GM18502 (cell line): ENCODE results near the gene CD164.
"Not testable (repeated sequence)": the region's sequence is repeated elsewhere in the genome, so short reads cannot be mapped to it uniquely, and the experiment has no call there.

Experiments used
- ATAC-seq: cut with Tn5 transposase; IDR thresholded peaks from one replicate; pipeline ENCODE4 v1.9.1; 2021; ENCODE audit warnings: mild to moderate bottlenecking; ENCODE audit not compliant: unreplicated experiment, poor library complexity

Gene CD164

GRCh38 chr6:109377717-109378116 is 4.5 kb downstream of the CD164 start:
- no peak for ATAC-seq

GRCh38 chr6:109374326-109374892 is 7.9 kb downstream of the CD164 start:
- ATAC-seq, result no peak

GRCh38 chr6:109373762-109374161 is 8.5 kb downstream of the CD164 start:
- ATAC-seq, result peak; percentile 95

- ATAC-seq, result no peak
Measured at GRCh38 chr6:109373331-109373730, 8.9 kb downstream of the CD164 start.

DNA sequence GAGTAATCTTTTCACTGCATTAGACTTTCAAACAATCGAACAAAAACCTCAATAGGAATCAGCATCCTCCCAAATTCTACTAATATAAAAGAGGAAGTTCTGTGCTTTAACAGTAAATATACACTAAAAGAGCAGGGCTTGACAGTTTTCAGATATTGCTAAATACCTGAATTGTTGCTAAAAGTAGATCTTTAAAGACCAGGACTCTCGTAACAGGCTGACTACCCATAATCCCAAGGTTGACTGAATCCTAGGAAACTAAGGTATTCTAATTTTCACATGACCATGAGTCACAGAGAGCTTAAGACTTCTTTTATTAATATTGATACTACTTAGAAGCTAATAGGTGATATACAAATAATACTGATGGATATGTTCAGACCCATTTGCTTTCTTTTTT is 10.1 kb downstream of the CD164 start:
- no peak for ATAC-seq

- no peak for ATAC-seq
Measured at GRCh38 chr6:109370792-109371191, 11.5 kb downstream of the CD164 start.

DNA sequence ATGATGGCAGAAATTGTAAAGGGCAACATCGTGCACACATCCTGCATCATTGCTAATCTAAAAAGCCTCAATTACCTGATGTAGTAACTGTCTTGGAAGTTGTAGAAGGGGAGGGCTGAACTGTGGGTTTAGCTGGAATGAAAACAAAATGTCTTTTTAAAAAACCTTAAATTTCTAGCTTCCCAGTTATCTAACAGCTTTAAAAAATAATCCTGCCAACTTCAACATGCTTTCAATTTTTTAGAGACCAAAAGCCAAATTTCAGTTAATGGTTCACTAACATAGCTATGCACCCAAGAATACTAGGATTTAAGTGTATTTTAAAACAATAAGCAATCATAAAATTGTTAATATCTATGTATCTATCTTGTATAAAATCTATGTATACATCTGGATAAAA is 11.9 kb downstream of the CD164 start:
- ATAC-seq, result no peak

GRCh38 chr6:109369728-109370127 is 12.5 kb downstream of the CD164 start:
- no peak for ATAC-seq

DNA sequence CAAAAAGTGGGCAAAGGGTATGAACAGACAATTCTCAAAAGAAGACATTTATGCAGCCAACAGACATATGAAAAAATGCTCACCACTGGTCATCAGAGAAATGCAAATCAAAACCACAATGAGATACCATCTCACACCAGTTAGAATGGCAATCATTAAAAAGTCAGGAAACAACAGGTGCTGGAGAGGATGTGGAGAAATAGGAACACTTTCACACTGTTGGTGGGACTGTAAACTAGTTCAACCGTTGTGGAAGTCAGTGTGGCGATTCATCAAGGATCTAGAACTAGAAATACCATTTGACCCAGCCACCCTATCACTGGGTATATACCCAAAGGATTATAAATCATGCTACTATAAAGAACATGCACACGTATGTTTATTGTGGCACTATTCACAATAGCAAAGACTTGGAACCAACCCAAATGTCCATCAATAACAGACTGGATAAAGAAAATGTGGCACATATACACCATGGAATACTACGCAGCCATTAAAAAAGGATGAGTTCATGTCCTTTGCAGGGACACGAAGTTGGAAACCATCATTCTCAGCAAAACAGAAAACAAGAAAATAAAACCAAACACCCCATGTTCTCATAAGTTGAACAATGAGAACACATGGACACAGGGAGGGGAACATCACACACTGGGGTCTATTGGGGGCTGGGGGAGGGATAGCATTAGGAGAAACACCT is 17.7 kb downstream of the CD164 start:
- not testable (repeated sequence) for ATAC-seq

- no peak for ATAC-seq
Measured at GRCh38 chr6:109363753-109364152, 18.5 kb downstream of the CD164 start.

- ATAC-seq, result no peak
Measured at GRCh38 chr6:109362102-109362884, 20.0 kb downstream of the CD164 start.

- ATAC-seq, result no peak
Measured at GRCh38 chr6:109360791-109361190, 21.5 kb downstream of the CD164 start.

- no peak for ATAC-seq
Measured at GRCh38 chr6:109360281-109360680, 22.0 kb downstream of the CD164 start.

GRCh38 chr6:109359248-109359647 is 23.0 kb downstream of the CD164 start:
- no peak for ATAC-seq

DNA sequence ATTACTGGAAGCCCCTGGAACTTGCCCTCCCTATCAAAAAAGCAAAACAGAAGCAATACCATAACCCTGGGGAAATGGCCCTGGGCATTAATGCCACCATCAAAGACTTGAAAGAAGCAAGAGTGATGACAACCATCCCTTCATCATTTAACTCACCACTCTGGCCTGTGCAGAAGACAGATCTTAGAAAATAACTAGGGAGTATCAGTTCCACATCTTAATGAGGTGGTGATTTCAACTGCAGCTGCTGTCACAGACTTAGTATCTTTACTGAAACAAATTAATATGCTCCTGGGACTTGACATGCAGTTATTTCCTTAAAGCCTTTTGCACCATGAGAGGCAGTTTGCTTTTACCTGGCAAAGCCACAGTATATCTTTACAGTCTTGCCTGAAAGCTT is 24.1 kb downstream of the CD164 start:
- ATAC-seq, result no peak

DNA sequence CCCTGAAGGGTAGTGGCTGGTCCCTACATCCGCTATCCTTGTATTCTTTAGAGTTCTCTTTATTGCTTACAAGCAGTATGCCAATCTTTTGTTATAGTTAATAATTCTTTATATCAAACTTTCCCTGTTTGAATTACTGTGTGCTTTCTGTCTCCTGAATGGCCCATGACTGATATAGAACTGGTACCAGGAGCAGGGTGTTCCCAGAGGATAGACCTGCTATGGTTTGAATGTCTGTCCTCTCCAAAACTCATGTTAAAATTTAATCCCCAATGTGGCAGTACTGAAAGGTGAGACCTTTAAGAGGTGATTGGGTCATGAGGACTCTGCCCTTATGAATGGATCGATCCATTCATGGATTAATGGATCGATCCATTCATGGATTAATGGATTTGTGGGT is 26.0 kb downstream of the CD164 start:
- no peak for ATAC-seq

DNA sequence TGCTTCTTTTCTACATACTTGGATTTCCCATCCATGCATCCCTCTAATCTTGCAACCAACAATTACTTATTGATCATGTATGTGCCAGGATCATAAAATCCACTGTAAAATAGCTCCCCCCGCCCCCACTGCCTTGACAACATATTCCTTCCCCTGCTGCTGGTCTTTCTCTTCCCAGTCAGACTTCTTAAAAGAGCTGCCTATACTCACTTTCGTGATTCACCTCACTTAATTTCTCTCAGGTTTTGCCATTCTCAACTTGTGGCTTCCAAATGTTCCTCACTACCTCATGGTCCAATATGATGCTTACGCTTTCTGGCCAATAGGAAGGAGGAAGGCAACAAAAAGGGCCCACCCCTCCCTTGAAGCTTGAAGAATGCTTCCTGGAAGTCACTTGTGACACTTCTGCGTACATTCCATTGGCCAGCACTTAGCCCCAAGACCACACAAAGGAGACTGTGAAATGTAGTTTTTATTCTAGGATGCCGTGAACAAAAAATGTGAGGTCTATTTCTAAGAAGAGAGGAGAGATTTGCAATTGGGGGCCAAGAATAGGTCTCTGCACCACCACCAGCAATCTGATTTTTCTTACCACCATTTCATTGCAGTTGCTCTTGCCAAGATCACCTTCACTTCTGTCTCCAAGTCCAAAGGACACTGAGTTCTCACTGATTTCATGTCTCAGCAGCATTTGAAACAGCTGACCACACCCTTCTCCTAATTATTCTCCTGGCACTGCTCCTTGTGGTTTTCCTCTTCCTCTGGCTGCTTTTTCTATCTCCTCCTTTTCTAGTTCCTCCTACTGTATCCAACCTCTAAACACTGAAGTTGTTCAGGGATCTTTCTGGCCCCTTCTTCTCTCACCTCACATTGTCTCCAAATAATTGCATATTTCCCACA is 30.8 kb downstream of the CD164 start:
- ATAC-seq, result no peak

DNA sequence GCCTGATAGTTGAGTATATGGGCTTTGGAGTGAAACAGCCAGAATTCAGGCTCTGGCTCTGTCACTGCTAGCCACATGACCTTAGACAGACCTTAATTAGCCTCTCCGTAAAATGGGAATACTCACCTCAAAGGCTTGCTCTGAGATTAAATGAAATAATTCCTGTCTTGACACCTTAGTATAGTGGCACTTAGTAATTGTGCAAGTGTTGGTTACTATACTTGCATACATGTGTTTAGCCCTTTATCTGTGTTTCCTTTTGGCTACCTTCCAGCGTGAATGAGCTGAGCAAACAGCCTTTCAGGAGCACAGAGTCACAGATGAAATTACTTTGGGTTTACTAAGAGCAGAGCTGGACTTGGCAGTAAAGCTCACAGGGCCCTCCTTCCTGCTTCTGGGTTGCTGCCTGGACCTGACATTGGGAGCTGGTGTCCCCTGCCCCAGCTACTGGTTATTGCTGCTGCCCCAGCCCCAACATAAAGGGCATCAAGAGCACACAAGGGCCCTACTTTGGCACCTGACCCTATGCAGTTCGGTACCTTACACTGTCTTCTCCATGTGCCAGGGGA is 32.8 kb downstream of the CD164 start:
- no peak for ATAC-seq

GRCh38 chr6:109348226-109348625 is 34.0 kb downstream of the CD164 start:
- ATAC-seq, result no peak

- ATAC-seq, result no peak
Measured at GRCh38 chr6:109347779-109348178, 34.5 kb downstream of the CD164 start.
